IPS-20b (cell line): ENCODE data around the gene B3GAT1.

Source experiments
- H3K27ac ChIP-seq: one replicate; pipeline ENCODE4 v1.5.1; 2013; ENCODE audit warnings: low read length
- H3K27me3 ChIP-seq: 2 replicates; pipeline ENCODE4 v1.6.1; 2013; ENCODE audit warnings: mild to moderate bottlenecking, low read length, inconsistent platforms; ENCODE audit not compliant: insufficient read depth
- H3K36me3 ChIP-seq: 2 replicates; pipeline ENCODE4 v1.6.1; 2013; ENCODE audit warnings: low read depth, mild to moderate bottlenecking, inconsistent platforms, low read length, moderate library complexity; ENCODE audit not compliant: insufficient read depth
- H3K4me1 ChIP-seq: 2 replicates; pipeline ENCODE4 v1.6.1; 2013; ENCODE audit warnings: mild to moderate bottlenecking, control low read depth, inconsistent platforms, low read length, moderate library complexity; ENCODE audit not compliant: insufficient read depth
- H3K4me3 ChIP-seq: 2 replicates; pipeline ENCODE4 v1.5.1; 2013; ENCODE audit warnings: mild to moderate bottlenecking, low read length, inconsistent platforms
- H3K9ac ChIP-seq: 2 replicates; pipeline ENCODE4 v1.6.1; 2013; ENCODE audit warnings: low read depth, mild to moderate bottlenecking, inconsistent platforms, low read length, moderate library complexity
- H3K9me3 ChIP-seq: 2 replicates; pipeline ENCODE4 v1.6.1; 2013; ENCODE audit warnings: mild to moderate bottlenecking, low read depth, low read length, inconsistent platforms; ENCODE audit not compliant: insufficient read depth

The B3GAT1 gene

DNA sequence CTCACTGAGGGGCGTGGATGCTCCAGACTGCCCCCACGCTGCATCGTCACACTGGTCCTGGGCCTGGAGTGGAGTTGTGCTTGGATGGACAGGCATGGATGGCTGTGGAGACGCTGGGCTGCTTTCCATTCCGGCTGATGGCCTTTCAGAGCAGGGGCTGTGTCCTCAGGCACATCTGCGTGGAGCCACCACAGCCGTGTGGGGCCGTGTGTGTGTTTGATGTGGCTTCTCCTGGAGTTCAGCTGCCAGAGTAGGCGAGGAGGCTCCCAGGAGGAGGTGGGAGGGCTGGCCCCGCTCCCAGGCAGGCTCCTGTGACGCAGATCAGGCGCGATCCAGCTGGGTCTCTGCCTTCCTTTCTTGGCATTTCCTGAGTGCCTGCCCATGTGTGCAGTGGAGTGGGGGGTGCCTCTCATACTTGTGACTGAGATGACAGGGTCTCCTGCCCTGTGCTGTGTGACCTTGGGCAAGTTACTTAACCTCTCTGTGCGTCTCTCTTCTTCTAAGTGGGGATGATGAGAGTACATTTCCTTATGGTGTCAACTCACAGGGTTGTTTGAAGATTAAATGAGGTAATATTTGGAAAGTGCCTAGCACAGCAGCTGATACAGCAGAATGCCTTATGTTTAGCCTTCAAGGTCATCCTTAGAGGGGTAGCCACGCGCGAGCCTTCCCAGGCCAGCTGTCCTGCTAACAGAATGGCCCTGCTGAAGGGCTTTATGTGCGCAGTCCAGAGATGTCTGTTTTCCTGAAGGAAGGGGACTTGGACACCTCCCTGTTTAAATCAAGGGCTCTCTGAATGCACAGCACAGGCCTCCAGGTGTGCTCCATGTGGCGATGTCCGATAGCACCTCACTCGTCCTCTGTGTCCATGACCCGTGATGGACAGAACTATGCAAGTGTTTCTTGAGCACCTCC, 46.8 kb downstream of the B3GAT1 start:
- Histone ChIP-seq H3K27me3 (no peaks in the 10 kb centered on the region; the same call in 1 of the 2 replicates), H3K9ac (no peak overlapping the region), H3K9me3 (no peaks in the 10 kb centered on the region), H3K4me1 (no peaks in the 10 kb centered on the region), H3K36me3 (no peaks in the 10 kb centered on the region), H3K4me3 (no peak overlapping the region), H3K27ac (no peak overlapping the region)

DNA sequence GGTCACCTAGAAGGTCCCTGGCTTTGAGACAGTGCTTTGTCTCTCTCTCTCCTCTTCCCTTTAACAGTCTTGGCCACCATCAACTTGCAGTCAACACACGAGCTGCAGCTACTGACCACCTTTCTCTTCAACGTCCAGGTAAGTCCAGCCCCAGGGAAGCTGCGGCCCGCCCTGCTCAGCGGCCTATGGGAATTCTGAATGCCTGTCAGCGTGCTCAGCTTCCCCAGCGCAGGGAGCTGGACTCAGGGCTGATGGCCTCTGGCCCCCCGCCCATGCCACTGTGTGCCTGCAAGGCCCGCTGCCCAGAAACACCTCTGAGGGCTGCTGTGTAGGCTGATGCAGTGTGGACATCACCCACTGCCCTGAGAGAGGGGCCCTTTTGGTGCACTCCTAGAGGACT, 47.8 kb downstream of the B3GAT1 start:
- peaks cover 9% of the 10 kb centered on the region for H3K27me3 ChIP-seq
- H3K4me3 ChIP-seq, result no peak overlapping the region
- no peak overlapping the region for H3K27ac ChIP-seq
- H3K9ac ChIP-seq, result no peak overlapping the region
- no peaks in the 10 kb centered on the region for H3K36me3 ChIP-seq
- H3K9me3 ChIP-seq, result no peaks in the 10 kb centered on the region
- no peaks in the 10 kb centered on the region for H3K4me1 ChIP-seq

DNA sequence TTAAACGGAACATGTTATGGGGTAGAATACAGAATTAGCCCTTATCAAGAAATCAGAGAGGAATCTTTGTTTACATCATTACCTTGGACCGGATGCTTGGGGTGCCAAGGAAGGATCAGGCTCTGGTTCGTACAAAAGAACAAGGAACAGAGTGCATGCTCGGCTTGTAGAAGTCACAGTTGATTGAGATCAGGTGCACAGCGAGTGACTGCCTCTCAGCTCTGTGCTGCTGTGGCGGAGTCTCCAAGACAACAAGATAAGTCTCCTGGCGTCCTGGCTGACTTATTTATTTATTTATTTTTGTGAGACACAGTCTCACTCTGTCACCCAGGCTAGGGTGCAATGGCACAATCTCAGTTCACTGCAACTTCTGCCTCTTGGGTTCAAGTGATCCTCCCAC, 48.5 kb downstream of the B3GAT1 start:
- peaks cover 16% of the 10 kb centered on the region for H3K27me3 ChIP-seq
- H3K4me1 ChIP-seq, result no peaks in the 10 kb centered on the region
- H3K9me3 ChIP-seq, result no peaks in the 10 kb centered on the region
- H3K4me3 ChIP-seq, result no peak overlapping the region
- no peak overlapping the region for H3K9ac ChIP-seq
- no peaks in the 10 kb centered on the region for H3K36me3 ChIP-seq
- H3K27ac ChIP-seq, result no peak overlapping the region

DNA sequence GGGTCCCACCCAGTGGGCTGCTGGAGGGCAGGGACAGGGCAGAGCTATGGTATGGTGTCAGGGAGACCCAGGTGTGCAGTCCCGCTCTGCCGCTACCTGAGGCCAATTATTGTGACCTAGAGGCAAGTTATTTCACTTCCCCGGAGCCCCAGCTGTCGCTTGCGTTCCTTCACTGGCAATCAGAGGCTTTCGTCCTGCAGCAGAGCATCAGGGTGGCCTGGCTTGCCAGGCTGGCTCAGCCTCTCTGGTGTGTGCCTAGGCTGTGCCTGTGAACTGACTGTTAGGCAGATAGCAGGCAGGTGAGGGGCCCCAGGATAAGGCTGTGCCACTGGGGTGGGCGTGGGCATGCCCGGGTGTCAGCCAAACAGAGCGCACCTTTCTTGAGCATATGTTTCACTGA, 48.9 kb downstream of the B3GAT1 start:
- Histone ChIP-seq H3K9ac (no peak overlapping the region), H3K27me3 (peaks cover 19% of the 10 kb centered on the region), H3K4me1 (no peaks in the 10 kb centered on the region), H3K4me3 (no peak overlapping the region), H3K27ac (no peak overlapping the region), H3K9me3 (no peaks in the 10 kb centered on the region), H3K36me3 (no peaks in the 10 kb centered on the region)

DNA sequence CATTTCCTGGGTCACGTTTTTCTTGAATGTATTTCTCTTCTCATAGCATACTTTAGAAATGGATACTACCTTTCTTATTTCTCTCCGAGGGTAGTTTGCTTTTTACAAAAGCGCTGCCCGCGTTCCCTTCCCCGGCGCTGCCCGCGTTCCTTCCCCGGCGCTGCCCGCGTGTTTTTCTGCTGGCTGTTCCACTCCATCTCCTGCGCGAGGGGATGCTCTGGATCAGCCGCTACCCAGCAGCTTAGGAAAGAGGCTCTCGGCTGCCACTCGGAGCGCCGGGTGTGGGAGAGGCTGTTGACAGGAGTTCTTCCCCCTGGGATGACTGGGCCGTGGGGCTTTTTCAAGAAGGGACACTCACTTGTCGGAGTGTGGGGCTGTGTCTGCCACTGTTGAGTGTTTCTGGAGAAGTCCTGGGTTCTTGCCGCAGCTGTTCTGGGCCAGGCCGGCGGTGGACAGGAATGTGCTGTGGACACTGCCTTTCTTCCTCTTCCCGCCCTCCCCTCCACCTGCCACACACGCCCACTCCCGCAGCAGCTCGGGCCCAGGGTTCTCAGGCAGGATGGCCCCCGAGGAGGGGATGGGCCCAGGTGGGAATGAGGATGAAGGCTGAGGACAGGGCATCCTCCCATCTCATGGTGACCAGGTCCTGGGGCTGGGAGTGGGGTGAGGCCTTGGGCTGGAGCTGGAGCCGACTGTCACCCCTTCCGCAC, 49.7 kb downstream of the B3GAT1 start:
- Histone ChIP-seq H3K4me1 (no peaks in the 10 kb centered on the region), H3K36me3 (no peaks in the 10 kb centered on the region), H3K9ac (no peak overlapping the region), H3K27me3 (peaks cover 19% of the 10 kb centered on the region), H3K27ac (no peak overlapping the region), H3K4me3 (no peak overlapping the region), H3K9me3 (no peaks in the 10 kb centered on the region)

DNA sequence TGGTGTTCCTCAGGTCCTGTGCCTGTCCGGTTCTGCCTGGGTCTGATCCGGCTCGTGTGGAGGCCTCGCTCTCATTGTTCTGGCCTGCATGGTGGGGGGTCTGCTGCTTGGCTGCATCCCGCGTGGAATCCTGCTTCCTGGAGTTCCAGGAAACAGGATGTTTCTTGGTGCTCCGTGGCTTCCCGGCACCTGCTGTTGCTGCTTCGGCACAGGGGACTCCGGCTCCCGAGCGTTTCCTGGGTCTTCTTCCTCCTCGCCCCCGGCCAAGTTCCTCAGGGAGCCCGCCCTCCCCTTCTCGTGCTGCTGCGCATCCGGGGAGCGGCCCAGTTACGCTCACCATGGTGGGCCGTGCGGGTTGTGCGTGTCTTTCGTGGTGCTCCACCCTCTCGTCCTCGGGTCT, 50.4 kb downstream of the B3GAT1 start:
- no peak overlapping the region for H3K27ac ChIP-seq
- H3K36me3 ChIP-seq, result no peaks in the 10 kb centered on the region
- H3K4me3 ChIP-seq, result no peak overlapping the region
- H3K4me1 ChIP-seq, result no peaks in the 10 kb centered on the region
- peaks cover 19% of the 10 kb centered on the region for H3K27me3 ChIP-seq
- H3K9me3 ChIP-seq, result no peaks in the 10 kb centered on the region
- no peak overlapping the region for H3K9ac ChIP-seq

DNA sequence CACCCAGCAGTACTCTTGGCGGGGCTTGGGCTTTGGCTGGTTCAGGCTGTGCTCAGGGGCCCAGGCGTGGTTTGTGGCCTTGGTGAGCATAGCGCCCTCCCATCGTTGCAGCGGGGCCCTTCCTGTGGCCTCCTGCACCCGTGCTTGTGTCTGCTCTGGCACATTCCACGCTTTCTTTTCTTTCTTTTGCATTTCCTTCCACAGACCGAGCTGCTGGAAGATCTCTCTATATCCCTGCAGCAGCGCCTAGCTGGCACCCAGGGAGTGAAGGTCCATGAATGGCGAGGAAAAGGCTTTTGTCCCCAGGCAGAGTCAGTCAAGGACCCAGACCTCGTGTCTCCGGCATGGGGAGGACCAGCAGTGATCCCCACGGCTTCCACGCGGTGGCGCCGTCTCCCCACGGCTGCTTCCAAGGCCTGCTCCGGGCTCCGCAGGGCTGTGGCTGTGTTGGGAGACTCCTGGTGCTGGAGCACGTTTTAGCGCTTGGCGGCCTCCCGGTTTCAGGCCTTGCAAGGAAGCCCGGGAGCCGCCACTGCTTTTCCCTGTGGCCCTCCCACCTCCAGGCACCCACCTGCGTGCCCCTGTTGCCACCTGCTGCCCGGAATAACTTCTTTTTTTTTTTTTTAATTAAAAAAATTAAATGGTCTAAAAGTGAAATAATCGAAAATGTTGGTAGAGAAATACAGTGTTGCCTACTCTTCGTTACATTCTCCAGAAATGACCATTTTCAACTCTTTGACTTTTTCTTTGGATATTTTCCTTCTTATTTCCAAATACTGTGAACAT, 51.8 kb downstream of the B3GAT1 start:
- H3K4me1 ChIP-seq, result no peaks in the 10 kb centered on the region
- H3K9ac ChIP-seq, result no peak overlapping the region
- no peak overlapping the region for H3K27ac ChIP-seq
- H3K9me3 ChIP-seq, result no peaks in the 10 kb centered on the region
- H3K36me3 ChIP-seq, result no peaks in the 10 kb centered on the region
- no peak overlapping the region for H3K4me3 ChIP-seq
- H3K27me3 ChIP-seq, result peaks cover 19% of the 10 kb centered on the region

DNA sequence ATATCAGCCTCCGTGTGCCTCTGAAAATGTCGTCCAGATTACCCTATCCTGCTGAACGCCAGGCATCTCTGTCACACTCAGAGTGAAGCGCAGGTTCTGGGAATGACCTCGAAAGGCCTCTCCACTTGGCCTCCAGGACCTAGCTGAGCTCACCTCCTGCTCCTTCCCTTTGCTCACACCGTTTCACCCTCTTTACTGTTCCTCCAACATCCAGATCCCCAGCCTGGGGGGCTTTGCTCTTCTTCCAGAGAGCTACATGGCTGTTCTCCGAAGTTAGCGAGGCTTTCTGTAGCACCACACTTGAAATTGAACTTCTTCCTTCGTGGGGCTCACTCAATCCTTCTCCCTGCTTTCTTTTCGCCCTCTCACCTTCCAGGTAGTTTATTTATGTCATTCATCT, 52.4 kb downstream of the B3GAT1 start:
- Histone ChIP-seq H3K9me3 (no peaks in the 10 kb centered on the region), H3K27me3 (peaks cover 19% of the 10 kb centered on the region), H3K36me3 (no peaks in the 10 kb centered on the region), H3K27ac (no peak overlapping the region), H3K4me3 (no peak overlapping the region), H3K4me1 (no peaks in the 10 kb centered on the region), H3K9ac (no peak overlapping the region)

DNA sequence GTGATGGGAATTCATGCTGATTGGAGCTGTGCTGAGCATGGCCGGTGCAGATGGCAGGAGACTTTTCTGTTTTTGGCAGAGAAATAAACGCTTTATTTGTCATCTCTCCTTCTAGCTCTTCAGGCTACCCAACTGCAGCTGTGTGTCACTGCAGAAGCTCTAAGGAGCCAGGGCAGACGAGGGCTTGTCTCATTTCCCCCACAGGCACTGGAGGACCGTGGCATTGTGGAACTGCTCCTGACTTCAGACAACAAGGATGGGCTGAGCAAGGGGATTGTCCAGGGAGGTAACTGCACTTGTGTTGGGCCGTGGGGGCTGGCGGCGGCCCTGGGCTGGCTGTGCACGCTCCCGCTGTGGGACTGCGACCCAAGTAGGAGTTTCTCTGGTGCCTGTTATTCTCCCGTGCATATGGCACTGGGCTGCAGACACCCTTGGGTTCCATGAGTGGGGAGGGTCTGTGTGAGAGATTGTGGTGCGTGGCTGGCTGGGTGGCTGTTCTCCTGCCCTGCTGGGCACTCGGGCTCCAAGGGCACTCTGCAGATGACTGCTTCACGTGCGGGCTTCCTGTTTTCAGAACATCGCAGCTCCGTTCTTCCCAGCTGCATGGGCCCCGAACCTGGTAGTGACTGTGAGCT, 53.1 kb downstream of the B3GAT1 start:
- H3K4me1 ChIP-seq, result no peaks in the 10 kb centered on the region
- H3K9ac ChIP-seq, result no peak overlapping the region
- no peak overlapping the region for H3K4me3 ChIP-seq
- H3K27me3 ChIP-seq, result peaks cover 19% of the 10 kb centered on the region
- H3K27ac ChIP-seq, result no peak overlapping the region
- no peaks in the 10 kb centered on the region for H3K36me3 ChIP-seq
- no peaks in the 10 kb centered on the region for H3K9me3 ChIP-seq

DNA sequence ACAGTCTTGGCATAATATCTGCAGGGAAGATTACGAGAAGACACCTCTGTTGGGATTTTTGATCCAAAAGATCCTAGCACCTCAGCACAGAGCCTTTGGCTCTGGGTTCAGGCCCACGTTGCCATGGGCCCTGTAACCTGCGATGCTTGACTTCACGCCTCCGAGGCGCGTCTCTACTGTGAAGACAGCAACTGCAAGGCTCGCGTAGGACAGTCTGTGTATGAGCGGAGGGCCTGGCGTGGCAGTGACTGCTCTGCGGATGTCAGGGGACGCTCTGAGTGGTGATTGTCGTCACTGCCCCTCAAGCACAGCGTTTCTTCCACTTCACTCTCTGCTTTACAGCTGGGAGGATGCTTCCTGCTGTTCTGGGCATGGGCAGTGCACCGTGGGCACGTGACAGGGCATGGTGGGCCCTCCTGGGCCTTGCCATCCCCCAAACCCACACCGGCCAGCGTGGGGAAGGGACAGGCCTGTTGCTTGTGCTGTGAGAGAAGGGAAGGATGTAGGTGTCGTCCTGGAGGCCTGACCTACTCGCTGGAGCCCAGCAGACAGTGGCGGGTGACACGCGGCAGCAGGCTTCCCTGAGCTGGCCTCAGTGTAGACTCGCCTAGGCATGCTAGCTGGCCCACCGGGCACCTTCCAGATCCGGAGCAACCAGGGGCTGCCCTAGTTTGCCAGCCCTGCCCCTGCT, 53.7 kb downstream of the B3GAT1 start:
- H3K4me3 ChIP-seq, result no peak overlapping the region
- no peaks in the 10 kb centered on the region for H3K4me1 ChIP-seq
- H3K27me3 ChIP-seq, result peaks cover 19% of the 10 kb centered on the region

DNA sequence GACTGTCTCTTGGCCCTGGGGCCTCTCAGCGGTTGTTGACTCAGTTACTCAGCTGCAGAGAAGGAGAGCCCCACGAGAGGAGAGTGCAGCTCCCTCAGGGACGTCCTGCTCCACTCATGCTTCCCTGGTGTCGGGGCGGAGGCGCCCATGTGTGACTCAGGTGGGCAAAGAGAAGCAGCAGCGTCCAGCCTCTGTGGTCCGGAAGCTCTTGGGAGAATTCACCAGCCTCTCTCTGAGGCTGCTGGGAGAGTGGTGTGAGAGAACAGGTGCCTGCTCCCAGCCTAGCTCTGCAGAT, 54.5 kb downstream of the B3GAT1 start:
- Histone ChIP-seq H3K27ac (no peak overlapping the region), H3K36me3 (no peaks in the 10 kb centered on the region), H3K27me3 (peaks cover 19% of the 10 kb centered on the region), H3K9ac (no peak overlapping the region), H3K9me3 (no peaks in the 10 kb centered on the region; the same call in 1 of the 2 replicates), H3K4me1 (no peaks in the 10 kb centered on the region), H3K4me3 (no peak overlapping the region)

More for the DNA sequence above, 53.7 kb downstream of the B3GAT1 start:
- no peak overlapping the region for H3K27ac ChIP-seq
- no peaks in the 10 kb centered on the region for H3K36me3 ChIP-seq
- no peaks in the 10 kb centered on the region; the same call in 1 of the 2 replicates for H3K9me3 ChIP-seq
- H3K9ac ChIP-seq, result no peak overlapping the region
